ENCODE data around the gene RPL12.

DNA sequence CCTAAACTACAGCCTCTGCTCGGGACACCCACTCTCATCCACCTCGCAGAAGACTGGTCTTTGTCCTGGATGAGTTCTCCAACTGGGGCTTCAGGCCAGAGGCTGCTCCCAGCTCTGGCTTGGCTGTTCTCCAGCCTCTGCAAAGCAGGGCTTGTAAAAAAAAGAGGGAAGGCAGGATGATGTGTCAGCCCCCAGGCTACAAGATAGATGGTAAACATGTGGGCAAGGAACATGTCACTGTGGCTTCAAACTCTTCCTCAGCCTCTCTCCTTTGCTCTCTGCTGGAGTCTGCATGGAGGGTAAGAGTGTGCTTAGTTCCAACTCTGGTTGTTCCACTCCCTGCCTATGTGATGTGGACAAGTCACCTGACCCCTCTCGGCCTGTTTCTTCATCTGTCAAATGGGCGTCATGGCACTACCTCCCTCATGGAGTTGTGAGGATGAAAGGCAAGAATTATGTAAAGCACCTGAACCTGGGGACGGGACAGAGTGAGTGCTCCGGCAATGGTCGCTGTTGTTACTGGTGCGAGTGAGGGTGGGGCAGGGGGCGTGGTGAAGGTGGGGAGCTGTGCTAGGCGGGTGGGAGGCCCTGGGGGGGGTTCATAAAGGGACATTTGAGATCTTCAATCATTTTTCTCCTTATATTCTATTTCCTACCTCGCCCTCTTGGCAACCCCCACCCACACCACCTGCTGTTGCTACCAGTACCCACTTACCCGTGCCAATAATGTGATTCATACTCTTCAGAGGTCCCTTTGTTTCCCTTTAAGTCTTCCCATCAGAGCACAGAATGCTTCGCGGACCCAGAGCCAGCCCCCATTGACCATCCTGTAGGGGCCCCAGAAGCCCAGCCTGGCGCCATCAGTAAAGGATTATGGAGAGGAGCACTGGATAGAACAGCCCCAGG, 33.8 kb downstream of the RPL12 start:
- TF ChIP-seq, protein P1, sequence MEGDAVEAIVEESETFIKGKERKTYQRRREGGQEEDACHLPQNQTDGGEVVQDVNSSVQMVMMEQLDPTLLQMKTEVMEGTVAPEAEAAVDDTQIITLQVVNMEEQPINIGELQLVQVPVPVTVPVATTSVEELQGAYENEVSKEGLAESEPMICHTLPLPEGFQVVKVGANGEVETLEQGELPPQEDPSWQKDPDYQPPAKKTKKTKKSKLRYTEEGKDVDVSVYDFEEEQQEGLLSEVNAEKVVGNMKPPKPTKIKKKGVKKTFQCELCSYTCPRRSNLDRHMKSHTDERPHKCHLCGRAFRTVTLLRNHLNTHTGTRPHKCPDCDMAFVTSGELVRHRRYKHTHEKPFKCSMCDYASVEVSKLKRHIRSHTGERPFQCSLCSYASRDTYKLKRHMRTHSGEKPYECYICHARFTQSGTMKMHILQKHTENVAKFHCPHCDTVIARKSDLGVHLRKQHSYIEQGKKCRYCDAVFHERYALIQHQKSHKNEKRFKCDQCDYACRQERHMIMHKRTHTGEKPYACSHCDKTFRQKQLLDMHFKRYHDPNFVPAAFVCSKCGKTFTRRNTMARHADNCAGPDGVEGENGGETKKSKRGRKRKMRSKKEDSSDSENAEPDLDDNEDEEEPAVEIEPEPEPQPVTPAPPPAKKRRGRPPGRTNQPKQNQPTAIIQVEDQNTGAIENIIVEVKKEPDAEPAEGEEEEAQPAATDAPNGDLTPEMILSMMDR (IDR thresholded peaks at IDR 0.05): no peak
- no peak for TF ChIP-seq BHLHE40 (IDR thresholded peaks at IDR 0.05; ENCODE audit: low read depth, low read length)

Data from A549 (cell line).